ENCODE results near the gene CEP95.

DNA sequence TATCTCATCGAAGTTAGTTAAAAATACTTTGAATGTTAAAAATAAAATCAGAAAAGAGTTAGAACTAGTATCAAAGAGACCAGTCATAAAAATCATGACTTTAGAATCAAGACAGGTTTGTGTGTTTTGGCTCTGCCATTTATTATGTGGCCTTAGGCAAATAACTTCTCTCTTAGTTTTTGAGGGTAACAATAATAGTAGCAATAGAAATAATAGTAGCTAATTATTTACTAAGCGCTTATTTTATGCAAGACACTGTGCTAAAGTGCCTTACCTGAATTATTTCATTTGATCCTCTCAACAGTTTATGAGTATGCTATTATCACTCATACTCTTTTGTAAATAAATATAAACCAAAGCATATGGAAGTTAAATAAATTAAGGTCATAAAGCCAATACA is 78.4 kb downstream of the CEP95 start:
- TF ChIP-seq TAF1 (IDR thresholded peaks at IDR 0.05; ENCODE audit: borderline replicate concordance, insufficient read depth, low read length) (no peak), POLR2AphosphoS5 (IDR thresholded peaks at IDR 0.05; ENCODE audit: low read depth, low read length) (no peak), SIN3A (IDR thresholded peaks at IDR 0.05; ENCODE audit: borderline replicate concordance, insufficient read depth, low read length) (no peak)
- TF ChIP-seq, protein P1, sequence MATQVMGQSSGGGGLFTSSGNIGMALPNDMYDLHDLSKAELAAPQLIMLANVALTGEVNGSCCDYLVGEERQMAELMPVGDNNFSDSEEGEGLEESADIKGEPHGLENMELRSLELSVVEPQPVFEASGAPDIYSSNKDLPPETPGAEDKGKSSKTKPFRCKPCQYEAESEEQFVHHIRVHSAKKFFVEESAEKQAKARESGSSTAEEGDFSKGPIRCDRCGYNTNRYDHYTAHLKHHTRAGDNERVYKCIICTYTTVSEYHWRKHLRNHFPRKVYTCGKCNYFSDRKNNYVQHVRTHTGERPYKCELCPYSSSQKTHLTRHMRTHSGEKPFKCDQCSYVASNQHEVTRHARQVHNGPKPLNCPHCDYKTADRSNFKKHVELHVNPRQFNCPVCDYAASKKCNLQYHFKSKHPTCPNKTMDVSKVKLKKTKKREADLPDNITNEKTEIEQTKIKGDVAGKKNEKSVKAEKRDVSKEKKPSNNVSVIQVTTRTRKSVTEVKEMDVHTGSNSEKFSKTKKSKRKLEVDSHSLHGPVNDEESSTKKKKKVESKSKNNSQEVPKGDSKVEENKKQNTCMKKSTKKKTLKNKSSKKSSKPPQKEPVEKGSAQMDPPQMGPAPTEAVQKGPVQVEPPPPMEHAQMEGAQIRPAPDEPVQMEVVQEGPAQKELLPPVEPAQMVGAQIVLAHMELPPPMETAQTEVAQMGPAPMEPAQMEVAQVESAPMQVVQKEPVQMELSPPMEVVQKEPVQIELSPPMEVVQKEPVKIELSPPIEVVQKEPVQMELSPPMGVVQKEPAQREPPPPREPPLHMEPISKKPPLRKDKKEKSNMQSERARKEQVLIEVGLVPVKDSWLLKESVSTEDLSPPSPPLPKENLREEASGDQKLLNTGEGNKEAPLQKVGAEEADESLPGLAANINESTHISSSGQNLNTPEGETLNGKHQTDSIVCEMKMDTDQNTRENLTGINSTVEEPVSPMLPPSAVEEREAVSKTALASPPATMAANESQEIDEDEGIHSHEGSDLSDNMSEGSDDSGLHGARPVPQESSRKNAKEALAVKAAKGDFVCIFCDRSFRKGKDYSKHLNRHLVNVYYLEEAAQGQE (IDR thresholded peaks at IDR 0.05; ENCODE audit: insufficient read depth in 1 of 2, low read depth in 2 of 2, low read length in 2 of 2) = no peak

Measured in PFSK-1 (cell line).